Measurements from ENCODE around the gene P2RX3. TPM values are rescaled to one million over a fixed set of nuclear protein-coding genes. Genes with fewer than 3 reads are reported as not detected.
A peak's percentile ranks its signal among the peaks of the same experiment; 100 is the strongest.

Gene P2RX3
- total and polyA plus RNA-seq, 4 donors: 0.11 TPM; not detected in 3

GRCh38 chr11:57357310-57357709, 19.2 kb downstream of the P2RX3 start:
- ATAC-seq (ENCODE audit: insufficient read depth, low FRiP score) (no peak), DNase-seq (no peak)
- WGBS, 2 donors: 90 to 96% methylated on average over 3 of the region's 3 CpGs
- Histone ChIP-seq H3K27ac (ENCODE audit: low read depth in 1 of 2, low read length in 1 of 2) (no peak overlapping the region), H3K27me3 (ENCODE audit: control insufficient read depth in 3 of 3, insufficient read depth in 3 of 3, low read length in 2 of 3) (no peaks in the 10 kb centered on the region), H3K4me3 (no peak overlapping the region), H3K9ac (ENCODE audit: insufficient read depth in 1 of 2, low read length in 2 of 2) (no peak overlapping the region), H3K9me3 (ENCODE audit: control insufficient read depth in 4 of 4, insufficient read depth in 3 of 4, low read length in 3 of 4) (peaks cover 0 to 2% (median 0%) of the 10 kb centered on the region in 4 donors), H3K4me1 (ENCODE audit: control insufficient read depth in 5 of 5, insufficient read depth in 5 of 5, low read length in 5 of 5) (no peaks in the 10 kb centered on the region), H3K36me3 (ENCODE audit: control insufficient read depth in 4 of 4, insufficient read depth in 4 of 4, low read length in 4 of 4) (no peaks in the 10 kb centered on the region)
- TF ChIP-seq, protein P1, sequence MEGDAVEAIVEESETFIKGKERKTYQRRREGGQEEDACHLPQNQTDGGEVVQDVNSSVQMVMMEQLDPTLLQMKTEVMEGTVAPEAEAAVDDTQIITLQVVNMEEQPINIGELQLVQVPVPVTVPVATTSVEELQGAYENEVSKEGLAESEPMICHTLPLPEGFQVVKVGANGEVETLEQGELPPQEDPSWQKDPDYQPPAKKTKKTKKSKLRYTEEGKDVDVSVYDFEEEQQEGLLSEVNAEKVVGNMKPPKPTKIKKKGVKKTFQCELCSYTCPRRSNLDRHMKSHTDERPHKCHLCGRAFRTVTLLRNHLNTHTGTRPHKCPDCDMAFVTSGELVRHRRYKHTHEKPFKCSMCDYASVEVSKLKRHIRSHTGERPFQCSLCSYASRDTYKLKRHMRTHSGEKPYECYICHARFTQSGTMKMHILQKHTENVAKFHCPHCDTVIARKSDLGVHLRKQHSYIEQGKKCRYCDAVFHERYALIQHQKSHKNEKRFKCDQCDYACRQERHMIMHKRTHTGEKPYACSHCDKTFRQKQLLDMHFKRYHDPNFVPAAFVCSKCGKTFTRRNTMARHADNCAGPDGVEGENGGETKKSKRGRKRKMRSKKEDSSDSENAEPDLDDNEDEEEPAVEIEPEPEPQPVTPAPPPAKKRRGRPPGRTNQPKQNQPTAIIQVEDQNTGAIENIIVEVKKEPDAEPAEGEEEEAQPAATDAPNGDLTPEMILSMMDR (IDR thresholded peaks at IDR 0.05; ENCODE audit: control extremely low read depth, extremely low read depth): no peak

- no peak for ATAC-seq (ENCODE audit: insufficient read depth, low FRiP score)
- H3K36me3 ChIP-seq (ENCODE audit: control insufficient read depth in 4 of 4, insufficient read depth in 4 of 4, low read length in 4 of 4): no peaks in the 10 kb centered on the region
- TF ChIP-seq, protein P1 (IDR thresholded peaks at IDR 0.05; ENCODE audit: control extremely low read depth, extremely low read depth): no peak
- no peak overlapping the region for H3K4me3 ChIP-seq
- H3K27ac ChIP-seq (ENCODE audit: low read depth in 1 of 2, low read length in 1 of 2): no peak overlapping the region
- DNase-seq: peak in 2 of 3 donors; percentile 32 to 54
- H3K4me1 ChIP-seq (ENCODE audit: control insufficient read depth in 5 of 5, insufficient read depth in 5 of 5, low read length in 5 of 5): no peaks in the 10 kb centered on the region
- peaks cover 0 to 2% (median 0%) of the 10 kb centered on the region in 4 donors for H3K9me3 ChIP-seq (ENCODE audit: control insufficient read depth in 4 of 4, insufficient read depth in 3 of 4, low read length in 3 of 4)
- 36 to 45% methylated on average over 6 of the region's 6 CpGs for WGBS, 2 donors
- H3K9ac ChIP-seq (ENCODE audit: insufficient read depth in 1 of 2, low read length in 2 of 2): peak overlapping the region in 1 of 2 donors; percentile 36
- H3K27me3 ChIP-seq (ENCODE audit: control insufficient read depth in 3 of 3, insufficient read depth in 3 of 3, low read length in 2 of 3): no peaks in the 10 kb centered on the region
These were observed 19.7 kb downstream of the P2RX3 start for GRCh38 chr11:57357856-57358255.

DNA sequence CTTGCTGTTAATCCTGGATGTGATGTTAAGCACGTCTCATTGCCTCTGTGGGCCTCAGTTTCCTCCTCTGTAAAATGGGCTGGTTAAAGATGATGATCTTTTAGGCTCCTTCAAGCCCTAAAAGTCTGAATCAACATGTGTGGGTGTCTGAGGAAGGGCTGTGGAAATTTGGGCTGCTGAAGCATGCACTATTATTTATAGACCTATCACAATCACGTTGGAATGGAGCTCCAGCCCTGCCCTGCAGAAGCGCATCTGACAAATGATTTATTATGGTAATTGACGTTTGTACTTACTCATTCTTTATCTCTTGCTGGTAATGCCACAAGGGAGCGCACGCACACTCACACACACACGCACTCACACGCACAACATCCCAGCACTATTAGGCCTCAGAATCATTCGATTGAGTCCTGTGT, 20.4 kb downstream of the P2RX3 start:
- TF ChIP-seq, protein P1 (IDR thresholded peaks at IDR 0.05; ENCODE audit: control extremely low read depth, extremely low read depth): no peak
- Histone ChIP-seq H3K4me1 (ENCODE audit: control insufficient read depth in 5 of 5, insufficient read depth in 5 of 5, low read length in 5 of 5) (no peaks in the 10 kb centered on the region), H3K36me3 (ENCODE audit: control insufficient read depth in 4 of 4, insufficient read depth in 4 of 4, low read length in 4 of 4) (no peaks in the 10 kb centered on the region), H3K27ac (ENCODE audit: low read depth in 1 of 2, low read length in 1 of 2) (no peak overlapping the region), H3K9me3 (ENCODE audit: control insufficient read depth in 4 of 4, insufficient read depth in 3 of 4, low read length in 3 of 4) (peaks cover 0 to 5% (median 0%) of the 10 kb centered on the region in 4 donors), H3K27me3 (ENCODE audit: control insufficient read depth in 3 of 3, insufficient read depth in 3 of 3, low read length in 2 of 3) (no peaks in the 10 kb centered on the region), H3K4me3 (no peak overlapping the region), H3K9ac (ENCODE audit: insufficient read depth in 1 of 2, low read length in 2 of 2) (no peak overlapping the region)
- DNase-seq (no peak), ATAC-seq (ENCODE audit: insufficient read depth, low FRiP score) (no peak)
- WGBS, 2 donors: 73 to 75% methylated on average over 9 of the region's 9 CpGs

GRCh38 chr11:57358991-57359390, 20.8 kb downstream of the P2RX3 start:
- Histone ChIP-seq H3K4me3 (no peak overlapping the region), H3K4me1 (ENCODE audit: control insufficient read depth in 5 of 5, insufficient read depth in 5 of 5, low read length in 5 of 5) (no peaks in the 10 kb centered on the region), H3K27ac (ENCODE audit: low read depth in 1 of 2, low read length in 1 of 2) (no peak overlapping the region), H3K36me3 (ENCODE audit: control insufficient read depth in 4 of 4, insufficient read depth in 4 of 4, low read length in 4 of 4) (no peaks in the 10 kb centered on the region), H3K27me3 (ENCODE audit: control insufficient read depth in 3 of 3, insufficient read depth in 3 of 3, low read length in 2 of 3) (no peaks in the 10 kb centered on the region), H3K9ac (ENCODE audit: insufficient read depth in 1 of 2, low read length in 2 of 2) (no peak overlapping the region), H3K9me3 (ENCODE audit: control insufficient read depth in 4 of 4, insufficient read depth in 3 of 4, low read length in 3 of 4) (peaks cover 0 to 5% (median 0%) of the 10 kb centered on the region in 4 donors)
- DNase-seq (no peak), ATAC-seq (ENCODE audit: insufficient read depth, low FRiP score) (no peak)
- WGBS, 2 donors: 73 to 81% methylated on average over 9 of the region's 9 CpGs
- TF ChIP-seq, protein P1 (IDR thresholded peaks at IDR 0.05; ENCODE audit: control extremely low read depth, extremely low read depth): no peak

Data from lung (tissue), 12 donors.